HG03342 (cell line): ENCODE data around the gene SLC25A15.
"Not testable (repeated sequence)": the region's sequence is repeated elsewhere in the genome, so short reads cannot be mapped to it uniquely, and the experiment has no call there.

Experiments used
- ATAC-seq: cut with Tn5 transposase; IDR thresholded peaks from one replicate; pipeline ENCODE4 v1.9.1; 2021; ENCODE audit warnings: mild to moderate bottlenecking, moderate library complexity; ENCODE audit not compliant: unreplicated experiment

SLC25A15 gene

GRCh38 chr13:40812724-40813445 lies 23.5 kb downstream of the SLC25A15 start:
- ATAC-seq: no peak

GRCh38 chr13:40813667-40814454 lies 24.4 kb downstream of the SLC25A15 start:
- ATAC-seq: peak; percentile 51

- ATAC-seq: no peak
Measured at GRCh38 chr13:40814803-40815202, 25.4 kb downstream of the SLC25A15 start.

GRCh38 chr13:40818926-40819325 lies 29.5 kb downstream of the SLC25A15 start:
- ATAC-seq: no peak

GRCh38 chr13:40819797-40820315 lies 30.4 kb downstream of the SLC25A15 start:
- ATAC-seq: no peak

- not testable (repeated sequence) for ATAC-seq
Measured at GRCh38 chr13:40839725-40840124, 50.3 kb downstream of the SLC25A15 start.

- not testable (repeated sequence) for ATAC-seq
Measured at GRCh38 chr13:40840955-40841354, 51.5 kb downstream of the SLC25A15 start.
